Measurements from ENCODE around the gene PEX11A.

Gene PEX11A

DNA sequence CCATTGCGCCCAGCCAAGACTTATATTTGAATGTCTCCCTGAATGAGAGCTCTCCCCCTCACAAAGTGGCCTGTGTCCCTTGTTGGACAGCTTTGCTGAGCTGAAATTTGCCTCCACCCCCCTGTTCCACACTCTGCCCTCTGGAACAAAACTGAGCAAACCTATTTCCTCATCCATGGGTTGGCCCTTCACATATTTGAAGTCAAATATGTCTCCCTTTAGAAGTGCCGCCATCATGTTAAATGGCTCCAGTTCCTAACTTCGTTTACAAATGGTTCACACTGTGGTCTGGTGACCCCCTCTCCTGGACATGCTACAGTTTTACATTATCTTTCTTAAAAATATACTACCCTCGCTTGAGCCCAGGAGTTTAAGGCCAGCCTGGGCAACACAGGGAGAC, 16.0 kb downstream of the PEX11A start:
- DNase-seq (ENCODE audit: low spot score): no peak

GRCh38 chr15:89673165-89673512, 17.4 kb downstream of the PEX11A start:
- DNase-seq (ENCODE audit: low spot score): no peak

DNA sequence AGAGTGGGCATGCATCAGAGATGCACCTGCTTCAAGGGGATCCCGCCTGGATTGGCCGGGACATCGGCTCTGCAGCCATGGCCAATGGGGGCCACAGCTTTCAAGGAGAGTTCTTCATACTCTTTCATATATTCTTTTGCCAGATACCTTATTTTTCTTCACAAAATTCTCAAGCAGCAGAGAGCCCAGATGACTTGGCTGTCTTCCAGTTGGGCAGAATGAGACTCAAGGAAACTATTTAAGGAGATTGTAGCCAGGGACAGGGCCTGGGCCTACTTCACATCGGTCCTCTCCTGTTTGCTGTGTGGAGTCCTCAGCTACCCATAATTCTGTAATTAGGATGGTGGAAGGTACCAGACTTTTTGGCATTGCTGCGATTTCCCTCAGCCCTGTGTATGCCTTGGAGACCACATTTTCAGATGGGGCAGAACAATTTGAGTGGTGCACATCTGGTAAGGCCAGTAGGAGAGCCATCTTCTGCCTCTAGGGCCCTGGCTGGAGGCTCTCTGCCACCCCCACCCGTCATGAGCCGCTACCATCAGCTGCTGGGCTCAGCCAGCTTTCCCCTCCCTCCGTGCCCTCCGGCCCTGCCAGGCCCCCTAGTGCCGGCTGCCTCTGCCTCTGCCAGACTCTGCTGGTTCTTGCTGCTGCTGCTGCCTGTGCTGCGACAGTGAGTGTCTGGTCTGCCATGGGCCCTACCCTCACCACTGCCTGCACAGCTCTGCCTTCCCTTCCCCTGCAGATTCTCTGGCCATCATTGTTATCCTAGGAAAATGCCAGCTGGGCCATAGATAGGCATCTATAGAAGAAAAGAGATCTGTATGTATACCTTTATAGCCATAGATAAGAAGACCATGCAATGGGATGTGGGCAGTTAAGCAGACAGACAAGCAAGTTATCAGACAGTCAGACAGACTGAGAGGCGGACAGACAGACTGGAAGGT, 18.1 kb downstream of the PEX11A start:
- DNase-seq (ENCODE audit: low spot score): no peak

- DNase-seq (ENCODE audit: low spot score): no peak
Measured at GRCh38 chr15:89671687-89672086, 18.9 kb downstream of the PEX11A start.

DNA sequence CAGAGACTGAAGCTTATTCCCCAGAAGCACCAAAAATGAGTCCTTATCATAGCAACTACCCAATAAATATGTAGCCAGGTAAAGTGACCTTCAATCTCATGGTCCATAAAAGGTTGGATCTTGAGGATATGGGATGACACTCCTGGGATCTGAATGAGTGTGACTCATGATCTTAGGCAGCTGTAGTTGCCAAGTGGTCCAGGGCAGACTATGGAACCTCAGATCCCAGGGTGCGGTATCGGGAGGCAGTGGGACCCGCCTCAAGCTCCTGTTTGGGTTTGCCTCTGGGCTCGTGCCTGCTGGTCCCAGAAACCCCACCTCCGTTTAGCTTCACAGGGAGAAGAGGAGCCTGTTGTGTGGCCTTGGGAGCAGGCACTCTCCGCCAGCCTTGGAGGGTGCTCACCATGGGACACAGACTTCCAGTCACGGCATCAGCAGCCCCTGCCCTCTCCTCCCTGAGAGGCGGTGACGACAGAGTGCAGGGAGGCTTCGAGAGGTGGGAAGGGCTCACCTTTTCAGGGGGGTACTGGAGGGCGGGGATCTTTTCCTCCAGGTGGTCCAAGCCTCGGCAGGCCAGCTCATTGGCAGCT, 19.5 kb downstream of the PEX11A start:
- no peak for DNase-seq (ENCODE audit: low spot score)

DNA sequence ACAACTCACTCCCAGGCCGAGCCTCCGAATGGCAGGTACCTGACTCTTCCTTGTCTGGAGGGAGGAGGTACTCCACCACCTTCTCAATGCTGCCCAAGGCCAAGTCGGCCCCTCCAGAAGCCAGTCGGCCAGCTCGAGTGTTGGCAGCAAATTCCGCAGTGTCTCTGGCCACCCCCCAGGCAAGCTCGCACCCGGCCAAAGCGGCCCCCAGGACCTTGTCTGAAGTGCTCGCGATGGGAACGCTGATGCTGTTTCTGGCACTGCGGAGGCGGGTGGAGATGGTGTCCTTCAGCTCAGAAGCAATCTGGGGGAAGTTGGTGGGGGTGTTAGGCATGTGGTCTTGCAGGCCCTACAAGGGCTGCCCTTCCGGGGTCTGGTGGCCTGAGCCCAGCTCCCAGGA, 20.6 kb downstream of the PEX11A start:
- no peak for DNase-seq (ENCODE audit: low spot score)

DNA sequence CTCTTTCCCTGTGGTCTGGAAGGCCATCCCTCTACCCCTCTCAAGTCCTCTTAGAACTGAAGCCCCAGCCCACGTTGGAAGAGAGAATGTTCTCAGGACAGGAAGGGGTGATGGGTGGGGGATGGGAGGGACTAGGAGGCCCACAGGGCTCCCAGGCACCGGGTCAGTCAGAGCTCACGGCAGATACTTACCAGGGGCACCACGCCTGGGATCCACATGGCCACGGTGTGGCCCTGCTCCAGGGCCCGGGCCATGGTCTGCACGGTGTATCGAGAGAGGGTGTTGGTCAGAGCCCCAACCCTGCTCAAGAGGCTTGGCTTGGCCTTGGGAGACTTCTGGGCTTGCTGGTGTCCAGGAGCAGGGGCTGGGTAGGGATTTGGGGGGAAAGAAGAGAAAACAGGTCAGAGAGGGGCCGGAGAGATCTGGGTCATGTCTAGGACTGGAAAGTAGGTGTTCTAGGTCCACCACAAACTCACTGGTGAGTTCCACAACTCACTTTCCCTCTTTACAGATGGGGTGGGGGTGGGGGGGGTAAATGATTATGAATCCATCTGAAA, 21.2 kb downstream of the PEX11A start:
- no peak for DNase-seq (ENCODE audit: low spot score)

GRCh38 chr15:89668171-89668570, 22.4 kb downstream of the PEX11A start:
- no peak for DNase-seq (ENCODE audit: low spot score)

GRCh38 chr15:89667706-89667960, 22.9 kb downstream of the PEX11A start:
- no peak for DNase-seq (ENCODE audit: low spot score)

- DNase-seq (ENCODE audit: low spot score): no peak
Measured at GRCh38 chr15:89666858-89667705, 23.5 kb downstream of the PEX11A start.

- no peak for DNase-seq (ENCODE audit: low spot score)
Measured at GRCh38 chr15:89666184-89666857, 24.2 kb downstream of the PEX11A start.

- DNase-seq (ENCODE audit: low spot score): peak; percentile 69
Measured at GRCh38 chr15:89665449-89666181, 24.9 kb downstream of the PEX11A start.

- no peak for DNase-seq (ENCODE audit: low spot score)
Measured at GRCh38 chr15:89664441-89665350, 25.9 kb downstream of the PEX11A start.

GRCh38 chr15:89662893-89663626, 27.5 kb downstream of the PEX11A start:
- DNase-seq (ENCODE audit: low spot score): peak; percentile 95

DNA sequence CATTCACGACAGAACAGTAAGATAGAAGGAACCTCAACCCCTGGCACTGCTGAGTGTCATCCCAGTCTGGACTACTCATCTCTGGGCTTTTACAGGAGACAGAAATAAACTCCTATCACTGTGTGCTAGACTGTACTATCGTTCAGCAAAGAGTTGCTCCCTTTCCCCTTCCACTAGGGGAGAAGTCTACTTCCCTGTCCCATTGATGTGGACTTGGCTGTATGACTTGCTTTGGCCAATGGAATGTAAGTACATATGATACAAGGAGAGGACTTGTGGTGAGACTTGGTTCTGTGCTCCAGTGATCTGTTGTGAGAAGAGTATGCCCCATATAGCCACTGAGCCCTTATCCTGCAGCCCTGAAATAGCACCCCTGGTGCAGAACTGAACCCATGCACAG, 30.0 kb downstream of the PEX11A start:
- DNase-seq (ENCODE audit: low spot score): no peak

DNA sequence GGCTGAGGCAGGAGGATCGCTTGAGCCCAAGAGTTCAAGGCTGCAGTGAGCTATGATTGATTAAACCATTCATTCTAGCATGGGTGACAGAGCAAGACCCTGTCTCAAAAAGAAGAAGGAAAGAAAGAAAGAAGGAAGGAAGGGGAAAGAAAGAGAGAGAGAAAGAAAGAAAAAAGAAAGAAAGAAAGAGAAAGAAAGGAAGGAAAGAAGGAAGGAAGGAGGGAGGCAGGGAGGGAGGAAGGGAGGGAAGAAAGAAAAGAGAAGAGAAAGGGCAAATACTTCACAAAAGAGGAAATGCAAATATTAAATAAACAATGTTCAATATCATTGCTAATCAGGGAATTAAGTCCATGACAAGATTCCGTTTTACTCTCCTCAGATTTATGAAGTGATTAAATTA, 31.3 kb downstream of the PEX11A start:
- no peak for DNase-seq (ENCODE audit: low spot score)

DNA sequence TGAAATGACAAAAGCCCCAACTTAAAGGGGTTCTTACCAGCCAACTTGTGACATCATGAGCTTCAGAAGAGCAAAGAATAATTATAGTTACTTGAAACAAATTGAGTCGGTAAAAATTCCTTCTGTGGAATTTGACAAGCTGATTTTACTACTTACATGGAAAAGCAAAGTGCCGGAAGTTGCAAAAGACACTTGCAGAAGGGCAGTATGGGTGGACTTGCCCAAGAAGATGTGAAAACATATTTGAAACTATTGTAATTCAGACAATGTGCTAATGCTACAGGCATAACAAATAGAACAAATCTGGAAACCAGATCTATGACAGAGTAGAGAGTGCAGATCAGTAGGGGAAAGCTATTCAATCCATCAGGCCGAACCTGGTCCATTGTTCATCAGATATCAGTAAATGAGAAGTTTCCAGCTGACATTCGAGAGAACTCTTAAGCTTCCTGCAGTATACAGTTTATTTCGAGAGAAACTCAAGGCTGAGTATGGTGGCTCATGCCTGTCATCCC, 32.8 kb downstream of the PEX11A start:
- no peak for DNase-seq (ENCODE audit: low spot score)

- no peak for DNase-seq (ENCODE audit: low spot score)
Measured at GRCh38 chr15:89656116-89656815, 34.3 kb downstream of the PEX11A start.
